ENCODE measurements around the gene TAOK3.

DNA sequence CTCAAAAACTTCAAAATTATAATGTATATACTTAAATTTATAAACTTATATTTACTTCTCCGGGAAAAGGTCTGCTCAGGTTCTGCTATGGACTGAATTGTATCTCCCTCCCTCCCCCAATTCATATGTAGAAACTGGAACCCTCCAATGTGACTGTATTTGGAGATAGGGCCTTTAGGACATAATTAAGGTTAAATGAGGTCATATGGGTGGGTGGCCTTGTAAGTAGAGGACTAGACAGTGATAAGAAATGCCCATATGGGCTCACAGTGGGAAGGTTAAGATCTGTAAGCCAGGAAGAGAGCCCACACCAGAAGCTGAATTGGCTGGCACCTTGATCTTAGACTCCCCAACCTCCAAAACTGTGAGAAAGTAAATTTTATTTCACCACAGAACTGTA, 84.5 kb downstream of the TAOK3 start:
- TF ChIP-seq CTCF (IDR thresholded peaks at IDR 0.05; ENCODE audit: insufficient read depth, low read depth, low read length): no peak
- no peak for TF ChIP-seq EZH2 (IDR thresholded peaks at IDR 0.05; ENCODE audit: insufficient read depth, low read length)

All from astrocyte (in vitro differentiated cells and primary cell).